Fibroblast of mammary gland (primary cell): ENCODE data around the gene PODXL2.

ENCODE experiments used
- DNase-seq: peaks from one replicate; pipeline ENCODE4 v3.0.0-alpha.2; 2010; ENCODE audit warnings: low read depth
- H3K4me3 ChIP-seq: 2 replicates; pipeline ENCODE4 v1.5.1; 2011; ENCODE audit warnings: low read depth, mild to moderate bottlenecking, low read length, moderate library complexity; ENCODE audit not compliant: control insufficient read depth
- CTCF ChIP-seq: conservative IDR thresholded peaks from 2 replicates; pipeline ENCODE4 v1.5.1; 2011; ENCODE audit warnings: low read depth, low read length, inconsistent platforms; ENCODE audit not compliant: control insufficient read depth, insufficient read depth

The PODXL2 gene

GRCh38 chr3:127622031-127622430 is 7.0 kb upstream of the PODXL2 start:
- no peak for DNase-seq
- no peak for TF ChIP-seq CTCF
- no peak overlapping the region for H3K4me3 ChIP-seq

GRCh38 chr3:127622772-127623576 is 6.0 kb upstream of the PODXL2 start:
- TF ChIP-seq CTCF = no peak
- no peak overlapping the region for H3K4me3 ChIP-seq
- no peak for DNase-seq

GRCh38 chr3:127624063-127624462 is 4.9 kb upstream of the PODXL2 start:
- no peak overlapping the region for H3K4me3 ChIP-seq
- no peak for TF ChIP-seq CTCF
- DNase-seq = no peak

- H3K4me3 ChIP-seq = no peak overlapping the region
- no peak for TF ChIP-seq CTCF
- DNase-seq = no peak
Measured at GRCh38 chr3:127625821-127626220, 3.2 kb upstream of the PODXL2 start.

- no peak for DNase-seq
- H3K4me3 ChIP-seq = no peak overlapping the region
- TF ChIP-seq CTCF = no peak
Measured at GRCh38 chr3:127628426-127628787, 578 bp upstream of the PODXL2 start.

- no peak overlapping the region for H3K4me3 ChIP-seq
- DNase-seq = no peak
- no peak for TF ChIP-seq CTCF
Measured at GRCh38 chr3:127629467-127630403, 750 bp downstream of the PODXL2 start.
